Nephron (organoid): Measurements from ENCODE around the gene RNF180.

Experiments used
- H3K27ac Mint-ChIP-seq, 3 experiments: 2 replicates each; pipeline ENCODE4 v1.8.0; 2020; ENCODE audit warnings: mixed read lengths in 3 of 3, mild to moderate bottlenecking in 2 of 3, moderate library complexity in 1 of 3
- H3K27me3 Mint-ChIP-seq: 2 replicates; pipeline ENCODE4 v1.8.0; 2021; ENCODE audit warnings: low read depth, mild to moderate bottlenecking, moderate library complexity, mixed read lengths
- H3K36me3 Mint-ChIP-seq: 2 replicates; pipeline ENCODE4 v1.8.0; 2020; ENCODE audit warnings: low read depth, mixed read lengths
- H3K4me1 Mint-ChIP-seq: 2 replicates; pipeline ENCODE4 v1.8.0; 2020; ENCODE audit warnings: mixed read lengths
- H3K4me3 Mint-ChIP-seq, 3 experiments: 2 replicates each; pipeline ENCODE4 v1.8.0; 2020; ENCODE audit warnings: mild to moderate bottlenecking in 3 of 3, mixed read lengths in 3 of 3, moderate library complexity in 2 of 3
- H3K9me3 Mint-ChIP-seq: 2 replicates; pipeline ENCODE4 v1.8.0; 2020; ENCODE audit warnings: mixed read lengths
- CTCF ChIP-seq, 3 experiments: fragments of 200-600 bp; sonication (generic); IDR thresholded peaks; one replicate each; pipeline ENCODE4 v1.5.0; 2021; ENCODE audit warnings: antibody characterized with exemption in 3 of 3; ENCODE audit not compliant: unreplicated experiment in 3 of 3

Gene RNF180

GRCh38 chr5:64292611-64293215, 127.1 kb downstream of the RNF180 start:
- Mint-ChIP-seq H3K27me3 (no peaks in the 10 kb centered on the region), H3K36me3 (peaks cover 4% of the 10 kb centered on the region), H3K4me3 (no peak overlapping the region), H3K4me1 (no peaks in the 10 kb centered on the region), H3K27ac (no peak overlapping the region), H3K9me3 (peaks cover 22% of the 10 kb centered on the region)
- TF ChIP-seq CTCF (IDR thresholded peaks at IDR 0.05; ENCODE audit: unreplicated experiment in 3 of 3), result no peak

GRCh38 chr5:64295101-64295500, 129.5 kb downstream of the RNF180 start:
- Mint-ChIP-seq H3K36me3 (peaks cover 4% of the 10 kb centered on the region), H3K4me1 (peaks cover 5% of the 10 kb centered on the region), H3K9me3 (peaks cover 10% of the 10 kb centered on the region), H3K27me3 (no peaks in the 10 kb centered on the region), H3K4me3 (no peak overlapping the region), H3K27ac (no peak overlapping the region)
- TF ChIP-seq CTCF (IDR thresholded peaks at IDR 0.05; ENCODE audit: unreplicated experiment in 3 of 3), result no peak

- Mint-ChIP-seq H3K27me3 (no peaks in the 10 kb centered on the region), H3K4me3 (no peak overlapping the region)
Observed at GRCh38 chr5:64298586-64298985, 132.9 kb downstream of the RNF180 start.

DNA sequence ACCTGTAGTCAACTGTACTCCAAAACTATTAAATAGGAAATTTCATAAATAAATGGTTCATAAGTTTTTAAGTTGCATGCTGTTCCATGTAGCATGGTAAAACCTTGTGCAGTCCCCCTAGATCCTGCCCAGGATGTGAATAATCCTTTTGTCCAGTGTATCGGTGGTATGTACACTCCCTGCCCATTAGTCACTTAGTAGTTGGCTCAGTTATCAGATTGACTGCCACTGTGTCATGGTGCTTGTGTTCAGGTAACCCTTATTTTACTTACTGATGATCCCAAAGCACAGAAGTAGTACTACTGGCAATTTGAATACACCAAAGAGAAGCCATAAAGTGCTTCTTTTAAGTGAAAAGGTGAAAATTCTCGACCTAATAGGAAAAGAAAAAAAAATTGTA, 134.2 kb downstream of the RNF180 start:
- no peak overlapping the region for H3K4me3 Mint-ChIP-seq
- H3K27me3 Mint-ChIP-seq, result no peaks in the 10 kb centered on the region
- TF ChIP-seq CTCF (IDR thresholded peaks at IDR 0.05; ENCODE audit: unreplicated experiment in 3 of 3), result no peak
- no peaks in the 10 kb centered on the region for H3K36me3 Mint-ChIP-seq
- H3K27ac Mint-ChIP-seq, result no peak overlapping the region
- peaks cover 5% of the 10 kb centered on the region for H3K4me1 Mint-ChIP-seq
- no peaks in the 10 kb centered on the region for H3K9me3 Mint-ChIP-seq

More at GRCh38 chr5:64298586-64298985, 132.9 kb downstream of the RNF180 start:
- H3K4me1 Mint-ChIP-seq, result peaks cover 5% of the 10 kb centered on the region
- TF ChIP-seq CTCF (IDR thresholded peaks at IDR 0.05; ENCODE audit: unreplicated experiment in 3 of 3), result no peak
- no peaks in the 10 kb centered on the region for H3K9me3 Mint-ChIP-seq
- H3K36me3 Mint-ChIP-seq, result no peaks in the 10 kb centered on the region
- peak overlapping the region; percentile 85 to 89 (median 86) for H3K27ac Mint-ChIP-seq

DNA sequence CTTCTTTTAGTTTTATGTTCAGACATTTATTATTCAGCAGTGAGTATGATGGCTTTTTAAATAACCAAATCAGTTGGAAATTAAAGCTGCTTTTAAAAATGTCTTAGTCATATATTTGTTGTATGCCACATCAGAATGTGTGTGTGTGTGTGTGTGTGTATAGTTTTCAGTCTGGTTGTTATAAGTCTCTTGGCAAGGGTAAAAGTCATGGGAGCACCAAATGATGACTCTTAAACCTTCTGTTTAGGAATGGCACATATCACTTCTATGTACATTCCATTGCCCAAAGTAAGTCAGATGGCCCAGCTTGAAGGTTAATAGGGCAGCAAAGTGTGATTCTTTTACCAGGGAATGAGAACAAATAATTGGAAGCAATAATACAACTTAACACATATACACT, 135.9 kb downstream of the RNF180 start:
- Mint-ChIP-seq H3K9me3 (no peaks in the 10 kb centered on the region), H3K4me3 (no peak overlapping the region), H3K36me3 (no peaks in the 10 kb centered on the region), H3K27me3 (no peaks in the 10 kb centered on the region), H3K27ac (no peak overlapping the region), H3K4me1 (peaks cover 5% of the 10 kb centered on the region)
- TF ChIP-seq CTCF (IDR thresholded peaks at IDR 0.05; ENCODE audit: unreplicated experiment in 3 of 3), result no peak

DNA sequence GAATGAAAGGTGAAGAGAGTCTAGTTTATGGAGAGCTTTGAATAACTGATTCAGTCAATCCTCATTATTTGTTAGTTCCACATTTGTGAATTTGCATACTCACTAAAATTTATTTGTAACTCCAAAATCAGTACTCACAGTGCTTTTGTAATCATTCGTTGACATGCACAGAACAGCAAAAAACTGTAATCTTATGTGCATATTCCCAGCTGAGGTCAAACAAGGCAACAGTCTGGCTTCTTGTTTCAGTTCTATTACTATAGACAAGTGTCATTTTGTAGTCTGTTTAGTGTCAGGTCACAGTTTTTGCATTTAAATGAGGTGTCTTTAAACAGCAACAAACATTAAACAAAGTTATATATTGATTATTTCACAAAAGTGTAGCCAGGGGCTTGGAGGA, 142.5 kb downstream of the RNF180 start:
- Mint-ChIP-seq H3K4me3 (no peak overlapping the region), H3K27ac (no peak overlapping the region), H3K4me1 (no peaks in the 10 kb centered on the region), H3K9me3 (no peaks in the 10 kb centered on the region), H3K27me3 (no peaks in the 10 kb centered on the region), H3K36me3 (no peaks in the 10 kb centered on the region)
- TF ChIP-seq CTCF (IDR thresholded peaks at IDR 0.05; ENCODE audit: unreplicated experiment in 3 of 3), result no peak
